Pancreas (tissue), 10 donors: ENCODE results near the gene ULK4. TPM values are rescaled to one million over a fixed set of nuclear protein-coding genes. Genes with fewer than 3 reads are reported as not detected.

Experiments
- ATAC-seq, 4 donors: fragments of 200-7000 bp; cut with Tn5 transposase; one replicate each; pipeline versions ENCODE4 v1.8.0 to v1.9.1; 2020; ENCODE audit warnings: mild to moderate bottlenecking in 4 of 4, moderate library complexity in 4 of 4
- DNase-seq, 6 donors: peaks; one replicate each; pipeline ENCODE4 v3.0.0-alpha.2; 2020
- FAIRE-seq: peaks from 2 replicates; lab custom pipeline; 2012; peaks lifted over from hg19 to GRCh38; lab: Jason Lieb, UNC
- H3K27ac ChIP-seq, 4 donors: fragments of 200-600 bp; sonication (generic); 1 replicate in 3 of 4; 2 replicates in 1 of 4; pipeline versions ENCODE4 v1.5.0 to v1.8.0; 2020
- H3K27me3 ChIP-seq, 4 donors: fragments of 200-600 bp; one replicate each; pipeline ENCODE4 v1.8.0; 2021
- H3K36me3 ChIP-seq, 3 donors: fragments of 200-600 bp; sonication (generic) in 1 of 3; one replicate each; pipeline versions ENCODE4 v1.5.0 to v1.8.0; 2020 to 2021
- H3K4me1 ChIP-seq, 3 donors: fragments of 200-600 bp; one replicate each; pipeline ENCODE4 v1.8.0; 2021
- H3K4me3 ChIP-seq, 4 donors: fragments of 200-600 bp; sonication (generic) in 2 of 4; one replicate each; pipeline versions ENCODE4 v1.5.0 to v1.8.0; 2020 to 2021
- H3K9me3 ChIP-seq, 4 donors: fragments of 200-600 bp; one replicate each; pipeline ENCODE4 v1.8.0; 2021
- CTCF ChIP-seq, 4 donors: fragments of 200-600 bp; sonication (generic) in 3 of 4; IDR thresholded peaks; one replicate each; pipeline versions ENCODE4 v1.5.0 to v1.8.0; 2021; ENCODE audit warnings: antibody characterized with exemption in 4 of 4
- WGBS, 2 donors: extraction: QIAGEN DNeasy Blood & Tissue Kit; methylation state at CpG; one replicate each; pipeline ENCODE4 v1.1.7; 2013; 5-methylcytosine and 5-hydroxymethylcytosine counted together
- intact Hi-C, 3 donors: fragments of 100-400 bp; cut with DNase I; formaldehyde crosslinking; loops; one replicate each; pipeline versions ENCODE4 v1.11.1 to v1.14.2; 2022
- polyA plus RNA-seq, 2 donors: library from polyadenylated mRNA; stranded (reverse); fragments of 200-250 nt; gene quantifications; one replicate each; pipeline ENCODE4 v1.2.3, GENCODE V29; 2013
- total RNA-seq, 6 donors: library from RNA; stranded (reverse); fragmentation: NEBNext Ultra II Directional in 4 of 6; extraction: Animal tissue kit (Norgen Biotek cat#: 25700) in 4 of 6; gene quantifications; one replicate each; pipeline versions ENCODE4 v1.2.1 to v1.2.4, GENCODE V29; 2021 to 2023
- donor health status: healthy with polysubstance abuse.
- donor health status: DM: no; HTN: no; CAD: no; lungs with moderate emphysema.
- donor health status: DM: no; HTN: no; CAD: no.
- donor health status: control.
- donor health status: control.
- donor health status: Bipolar disorder and iron deficiency.
- donor health status: DM: yes; HTN: yes; CAD: no.
- donor health status: DM: no; HTN: no; CAD: no.
- donor health status: DM: no; HTN: no; CAD: no.
- donor health status: DM: yes; HTN: yes; CAD: no.

ULK4 gene
- total and polyA plus RNA-seq, 8 donors = 2.3 to 8.6 (median 4.2) TPM

- H3K36me3 ChIP-seq = no peaks in the 10 kb centered on the region
- no peaks in the 10 kb centered on the region for H3K4me1 ChIP-seq
- no peak overlapping the region for H3K27ac ChIP-seq
- no peak overlapping the region for H3K4me3 ChIP-seq
- no peaks in the 10 kb centered on the region for H3K9me3 ChIP-seq
- no peaks in the 10 kb centered on the region for H3K27me3 ChIP-seq
- ATAC-seq (no peak), DNase-seq (no peak), FAIRE-seq (no peak)
- 57% methylated on average over 2 of the region's 2 CpGs for WGBS, 2 donors
- TF ChIP-seq CTCF (IDR thresholded peaks at IDR 0.05) = no peak
- intact Hi-C loops = no loop called here
Measured at GRCh38 chr3:41574900-41575299, 387.0 kb downstream of the ULK4 start.

- intact Hi-C loops = no loop called here
- Histone ChIP-seq H3K9me3 (no peaks in the 10 kb centered on the region), H3K36me3 (no peaks in the 10 kb centered on the region), H3K27ac (no peak overlapping the region), H3K27me3 (no peaks in the 10 kb centered on the region), H3K4me1 (no peaks in the 10 kb centered on the region), H3K4me3 (no peak overlapping the region)
- ATAC-seq (no peak), FAIRE-seq (no peak), DNase-seq (no peak)
- no peak for TF ChIP-seq CTCF (IDR thresholded peaks at IDR 0.05)
- 93 to 99% methylated on average over 4 of the region's 4 CpGs for whole genome bisulfite sequencing, 2 donors
Measured at GRCh38 chr3:41573591-41573990, 388.3 kb downstream of the ULK4 start.

- H3K27ac ChIP-seq = no peak overlapping the region
- ATAC-seq (no peak), DNase-seq (no peak), FAIRE-seq (no peak)
- H3K4me1 ChIP-seq = no peaks in the 10 kb centered on the region
- H3K27me3 ChIP-seq = no peaks in the 10 kb centered on the region
- 97 to 100% methylated on average over 1 of the region's 1 CpG for WGBS, 2 donors
- no peak for TF ChIP-seq CTCF (IDR thresholded peaks at IDR 0.05)
- intact Hi-C loops = no loop called here
- H3K4me3 ChIP-seq = no peak overlapping the region
- H3K36me3 ChIP-seq = no peaks in the 10 kb centered on the region
- H3K9me3 ChIP-seq = no peaks in the 10 kb centered on the region
Measured at GRCh38 chr3:41572092-41572491, 389.8 kb downstream of the ULK4 start.

- H3K4me3 ChIP-seq = no peak overlapping the region
- no peak for TF ChIP-seq CTCF (IDR thresholded peaks at IDR 0.05)
- ATAC-seq (no peak), FAIRE-seq (no peak), DNase-seq (no peak)
- no peaks in the 10 kb centered on the region for H3K27me3 ChIP-seq
- WGBS, 2 donors = 75 to 83% methylated on average over 9 of the region's 9 CpGs
- no peaks in the 10 kb centered on the region for H3K9me3 ChIP-seq
- H3K27ac ChIP-seq = no peak overlapping the region
- intact Hi-C loops = no loop called here
- H3K36me3 ChIP-seq = no peaks in the 10 kb centered on the region
- no peaks in the 10 kb centered on the region for H3K4me1 ChIP-seq
Measured at GRCh38 chr3:41569632-41570305, 392.1 kb downstream of the ULK4 start.

GRCh38 chr3:41565948-41566514, 395.9 kb downstream of the ULK4 start:
- Histone ChIP-seq H3K27ac (no peak overlapping the region), H3K4me3 (no peak overlapping the region), H3K27me3 (no peaks in the 10 kb centered on the region), H3K36me3 (no peaks in the 10 kb centered on the region), H3K4me1 (no peaks in the 10 kb centered on the region), H3K9me3 (no peaks in the 10 kb centered on the region)
- ATAC-seq (no peak), DNase-seq (no peak), FAIRE-seq (no peak)
- intact Hi-C loops = no loop called here
- WGBS, 2 donors = 85 to 87% methylated on average over 3 of the region's 3 CpGs
- TF ChIP-seq CTCF (IDR thresholded peaks at IDR 0.05) = no peak
